SU-DHL-6 (cell line): ENCODE data around the gene ZNF24.

Experiments used
- H2AFZ ChIP-seq: fragments of 200-600 bp; sonication (generic); 2 replicates; pipeline ENCODE4 v1.6.1; 2014; ENCODE audit warnings: low read depth, mild to moderate bottlenecking, moderate library complexity, mixed read lengths, antibody characterized with exemption, low read length; ENCODE audit not compliant: severe bottlenecking
- H3F3A ChIP-seq: fragments of 200-600 bp; shearing (Covaris generic); 2 replicates; pipeline ENCODE4 v1.6.0; 2016; ENCODE audit warnings: antibody characterized with exemption, mild to moderate bottlenecking; ENCODE audit not compliant: insufficient read depth
- H3K27ac ChIP-seq: fragments of 200-600 bp; sonication (generic); 2 replicates; pipeline ENCODE4 v1.5.1; 2016; ENCODE audit warnings: low read depth, mild to moderate bottlenecking, low read length, moderate library complexity, mixed read lengths
- H3K27me3 ChIP-seq: fragments of 200-600 bp; sonication (generic), shearing (Covaris generic); 2 replicates; pipeline ENCODE4 v1.6.0; 2014; ENCODE audit warnings: mild to moderate bottlenecking, low read length
- H3K36me3 ChIP-seq: fragments of 200-600 bp; sonication (generic); 2 replicates; pipeline ENCODE4 v1.6.1; 2014; ENCODE audit warnings: mild to moderate bottlenecking, low read length, mixed read lengths
- H3K4me2 ChIP-seq: fragments of 300-600, 200-600 bp; shearing (Covaris generic), sonication (generic); 2 replicates; pipeline ENCODE4 v1.6.0; 2014; ENCODE audit warnings: low read length, low read depth, mild to moderate bottlenecking; ENCODE audit not compliant: poor library complexity, severe bottlenecking
- H3K4me3 ChIP-seq: fragments of 200-600 bp; sonication (generic); 2 replicates; pipeline ENCODE4 v1.5.1; 2014; ENCODE audit warnings: antibody characterized with exemption, low read length, mild to moderate bottlenecking, mixed read lengths; ENCODE audit not compliant: insufficient read depth, poor library complexity, severe bottlenecking
- H3K79me2 ChIP-seq: fragments of 200-600 bp; sonication (generic); 2 replicates; pipeline ENCODE4 v1.6.1; 2014; ENCODE audit warnings: mild to moderate bottlenecking, low read length, moderate library complexity; ENCODE audit not compliant: insufficient read depth
- H3K9ac ChIP-seq: fragments of 200-600 bp; sonication (generic); 2 replicates; pipeline ENCODE4 v1.7.0; 2014; ENCODE audit warnings: mild to moderate bottlenecking, low read length
- H3K9me2 ChIP-seq: fragments of 200-600 bp; sonication (generic); replicated peaks from 2 replicates; pipeline ENCODE4 v1.6.1; 2014; ENCODE audit warnings: low read length; ENCODE audit not compliant: insufficient read depth
- H3K9me3 ChIP-seq: fragments of 200-600 bp; sonication (generic); 2 replicates; pipeline ENCODE4 v1.6.1; 2014; ENCODE audit warnings: low read length, mixed read lengths; ENCODE audit not compliant: insufficient read depth
- H4K20me1 ChIP-seq: fragments of 200-600 bp; sonication (generic); 2 replicates; pipeline ENCODE4 v1.6.1; 2014; ENCODE audit warnings: low read depth, mild to moderate bottlenecking, antibody characterized with exemption, low read length, moderate library complexity, mixed read lengths
- EZH2phosphoT487 ChIP-seq: fragments of 200-600 bp; sonication (generic), shearing (Covaris generic); conservative IDR thresholded peaks from 2 replicates; pipeline ENCODE4 v1.6.1; 2018; ENCODE audit warnings: mild to moderate bottlenecking, antibody characterized with exemption, low read length, moderate library complexity, mixed read lengths
- TF ChIP-seq, protein P1 (sequence below): fragments of 200-600 bp; sonication (generic); IDR thresholded peaks from one replicate; pipeline ENCODE4 v1.5.1; 2017; ENCODE audit warnings: antibody characterized with exemption, mild to moderate bottlenecking, low read length, moderate library complexity; ENCODE audit not compliant: insufficient read depth, poor library complexity, severe bottlenecking

The ZNF24 gene

DNA sequence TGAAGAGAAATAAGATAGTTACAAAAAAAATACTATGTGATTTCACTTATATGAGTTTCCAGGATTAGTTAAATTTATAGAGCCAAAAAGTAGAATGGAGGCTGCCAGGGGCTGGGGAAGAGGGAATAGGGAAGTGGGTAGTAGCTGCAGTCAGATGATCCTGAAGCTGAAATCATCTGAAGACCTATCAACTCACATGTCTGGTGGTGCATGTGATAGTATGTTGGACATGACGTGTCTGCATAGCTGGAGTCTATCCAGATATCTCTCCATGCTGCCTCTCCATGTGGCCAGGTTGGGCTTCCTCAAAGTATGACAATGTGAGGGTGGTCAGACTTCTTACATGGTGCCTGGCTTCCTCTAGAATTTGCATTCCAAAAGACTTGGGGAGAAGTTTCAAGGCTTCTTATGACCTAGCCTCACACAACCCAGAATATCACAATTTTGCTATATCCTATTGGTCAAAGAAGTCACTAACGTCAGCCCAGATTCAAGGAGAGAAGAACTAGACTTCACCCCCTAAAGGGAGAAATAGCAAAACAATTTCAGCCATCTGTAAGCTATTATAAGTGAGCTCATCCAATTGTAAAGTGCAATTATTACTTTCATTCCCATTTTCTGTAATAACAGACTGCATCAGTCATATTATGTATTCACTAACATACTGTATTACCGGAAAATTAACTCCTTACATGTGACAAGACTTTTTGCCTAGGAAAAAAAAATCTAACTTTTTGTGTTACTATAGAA is 46.9 kb upstream of the ZNF24 start:
- Histone ChIP-seq H3F3A (no peaks in the 10 kb centered on the region), H3K9me2 (no peaks in the 10 kb centered on the region), H3K9ac (no peak overlapping the region), H3K27me3 (no peaks in the 10 kb centered on the region), H3K9me3 (no peaks in the 10 kb centered on the region), H3K79me2 (no peaks in the 10 kb centered on the region), H3K27ac (no peak overlapping the region), H3K4me3 (no peak overlapping the region), H2AFZ (no peak overlapping the region), H3K4me2 (no peak overlapping the region), H3K36me3 (no peaks in the 10 kb centered on the region), H4K20me1 (no peaks in the 10 kb centered on the region)
- TF ChIP-seq EZH2phosphoT487, result no peak
- TF ChIP-seq, protein P1, sequence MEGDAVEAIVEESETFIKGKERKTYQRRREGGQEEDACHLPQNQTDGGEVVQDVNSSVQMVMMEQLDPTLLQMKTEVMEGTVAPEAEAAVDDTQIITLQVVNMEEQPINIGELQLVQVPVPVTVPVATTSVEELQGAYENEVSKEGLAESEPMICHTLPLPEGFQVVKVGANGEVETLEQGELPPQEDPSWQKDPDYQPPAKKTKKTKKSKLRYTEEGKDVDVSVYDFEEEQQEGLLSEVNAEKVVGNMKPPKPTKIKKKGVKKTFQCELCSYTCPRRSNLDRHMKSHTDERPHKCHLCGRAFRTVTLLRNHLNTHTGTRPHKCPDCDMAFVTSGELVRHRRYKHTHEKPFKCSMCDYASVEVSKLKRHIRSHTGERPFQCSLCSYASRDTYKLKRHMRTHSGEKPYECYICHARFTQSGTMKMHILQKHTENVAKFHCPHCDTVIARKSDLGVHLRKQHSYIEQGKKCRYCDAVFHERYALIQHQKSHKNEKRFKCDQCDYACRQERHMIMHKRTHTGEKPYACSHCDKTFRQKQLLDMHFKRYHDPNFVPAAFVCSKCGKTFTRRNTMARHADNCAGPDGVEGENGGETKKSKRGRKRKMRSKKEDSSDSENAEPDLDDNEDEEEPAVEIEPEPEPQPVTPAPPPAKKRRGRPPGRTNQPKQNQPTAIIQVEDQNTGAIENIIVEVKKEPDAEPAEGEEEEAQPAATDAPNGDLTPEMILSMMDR, result no peak

DNA sequence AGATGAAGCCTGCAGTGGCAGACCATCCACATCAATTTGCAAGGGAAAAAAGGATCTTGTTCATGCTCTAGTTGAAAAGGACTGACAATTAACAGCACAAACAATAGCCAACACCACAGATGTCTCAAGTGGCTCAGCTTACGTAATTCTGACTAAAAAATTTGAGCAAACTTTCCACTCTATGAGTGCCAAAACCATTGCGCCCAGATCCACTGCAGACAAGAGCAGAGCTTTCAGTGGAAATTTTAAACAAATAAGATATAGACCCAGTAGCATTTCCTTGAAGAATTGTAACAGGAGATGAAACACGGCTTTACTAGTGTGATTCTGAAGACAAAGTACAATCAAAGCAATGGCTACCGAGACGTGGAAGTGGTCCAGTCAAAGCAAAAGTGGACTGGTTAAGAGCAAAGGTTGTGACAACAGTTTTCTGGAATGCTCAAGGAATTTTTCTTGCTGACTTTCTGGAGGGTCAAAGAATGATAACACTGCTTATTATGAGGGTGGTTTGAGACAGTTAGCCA is 44.9 kb upstream of the ZNF24 start:
- H3K4me3 ChIP-seq, result no peak overlapping the region
- H3K9me3 ChIP-seq, result no peaks in the 10 kb centered on the region
- no peak overlapping the region for H3K4me2 ChIP-seq
- H3K9ac ChIP-seq, result no peak overlapping the region
- no peaks in the 10 kb centered on the region for H3K79me2 ChIP-seq
- no peak overlapping the region for H2AFZ ChIP-seq
- no peak overlapping the region for H3K27ac ChIP-seq
- no peaks in the 10 kb centered on the region for H3K27me3 ChIP-seq
- H3F3A ChIP-seq, result no peaks in the 10 kb centered on the region
- no peaks in the 10 kb centered on the region for H3K36me3 ChIP-seq
- TF ChIP-seq, protein P1, result no peak
- TF ChIP-seq EZH2phosphoT487, result no peak
- no peaks in the 10 kb centered on the region for H4K20me1 ChIP-seq
- no peaks in the 10 kb centered on the region for H3K9me2 ChIP-seq

- Histone ChIP-seq H4K20me1 (no peaks in the 10 kb centered on the region), H3K9ac (no peak overlapping the region), H3K36me3 (no peaks in the 10 kb centered on the region), H3K27me3 (no peaks in the 10 kb centered on the region), H3K4me2 (no peak overlapping the region), H2AFZ (no peak overlapping the region), H3F3A (no peaks in the 10 kb centered on the region), H3K9me2 (no peaks in the 10 kb centered on the region), H3K79me2 (no peaks in the 10 kb centered on the region), H3K9me3 (no peaks in the 10 kb centered on the region), H3K4me3 (no peak overlapping the region), H3K27ac (no peak overlapping the region)
- TF ChIP-seq, protein P1, result no peak
- TF ChIP-seq EZH2phosphoT487, result no peak
These were observed 42.9 kb upstream of the ZNF24 start for GRCh38 chr18:35387152-35387571.
